ENCODE results near the gene WNK1. TPM values are rescaled to one million over a fixed set of nuclear protein-coding genes. Genes with fewer than 3 reads are reported as not detected.

Gene WNK1

GRCh38 chr12:951176-951575, 198.8 kb downstream of the WNK1 start:
- Histone ChIP-seq H3K4me2 (ENCODE audit: low read length) (no peak overlapping the region), H3K27me3 (ENCODE audit: control insufficient read depth, insufficient read depth, low read length) (no peaks in the 10 kb centered on the region), H3K36me3 (ENCODE audit: insufficient read depth, low read length) (no peaks in the 10 kb centered on the region), H3K9ac (ENCODE audit: low read depth, low read length) (no peak overlapping the region), H3K4me3 (ENCODE audit: low read length) (no peak overlapping the region), H3K4me1 (ENCODE audit: control insufficient read depth, insufficient read depth, low read length) (peaks cover 27% of the 10 kb centered on the region), H3K9me3 (replicated peaks; ENCODE audit: low read length) (no peaks in the 10 kb centered on the region)

- H3K4me3 ChIP-seq (ENCODE audit: low read length): no peak overlapping the region
- peaks cover 20% of the 10 kb centered on the region for H3K4me1 ChIP-seq (ENCODE audit: control insufficient read depth, insufficient read depth, low read length)
- H3K36me3 ChIP-seq (ENCODE audit: insufficient read depth, low read length): no peaks in the 10 kb centered on the region
- no peaks in the 10 kb centered on the region for H3K9me3 ChIP-seq (replicated peaks; ENCODE audit: low read length)
- no peaks in the 10 kb centered on the region for H3K27me3 ChIP-seq (ENCODE audit: control insufficient read depth, insufficient read depth, low read length)
- H3K9ac ChIP-seq (ENCODE audit: low read depth, low read length): peak overlapping the region; percentile 5
- peak overlapping the region; percentile 72 for H3K4me2 ChIP-seq (ENCODE audit: low read length)
Measured at GRCh38 chr12:953776-954175, 201.4 kb downstream of the WNK1 start.

- no peak overlapping the region for H3K4me3 ChIP-seq (ENCODE audit: low read length)
- no peaks in the 10 kb centered on the region for H3K36me3 ChIP-seq (ENCODE audit: insufficient read depth, low read length)
- peaks cover 22% of the 10 kb centered on the region for H3K4me1 ChIP-seq (ENCODE audit: control insufficient read depth, insufficient read depth, low read length)
- no peaks in the 10 kb centered on the region for H3K27me3 ChIP-seq (ENCODE audit: control insufficient read depth, insufficient read depth, low read length)
- no peaks in the 10 kb centered on the region for H3K9me3 ChIP-seq (replicated peaks; ENCODE audit: low read length)
- H3K4me2 ChIP-seq (ENCODE audit: low read length): no peak overlapping the region
- no peak overlapping the region for H3K9ac ChIP-seq (ENCODE audit: low read depth, low read length)
Measured at GRCh38 chr12:954741-955140, 202.4 kb downstream of the WNK1 start.

DNA sequence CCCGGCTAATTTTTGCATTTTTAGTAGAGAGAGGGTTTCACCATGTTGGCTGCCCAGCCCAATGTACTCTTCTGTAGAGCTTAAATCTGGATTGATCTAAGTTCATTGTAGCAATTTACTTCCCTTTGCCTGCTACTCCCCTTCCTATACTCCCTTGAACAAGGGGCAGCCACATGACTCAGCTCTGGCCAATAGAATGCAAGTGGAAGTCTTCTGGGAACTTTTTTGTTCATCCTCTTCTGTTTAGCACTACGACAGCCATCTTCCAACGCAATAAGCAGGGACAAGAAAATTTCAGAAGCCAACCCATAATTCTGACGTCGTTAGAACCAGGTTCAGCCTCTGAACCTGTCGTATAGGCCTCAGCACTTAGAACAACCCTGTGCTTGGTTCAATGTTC, 203.6 kb downstream of the WNK1 start:
- Histone ChIP-seq H3K4me3 (ENCODE audit: low read length) (no peak overlapping the region), H3K4me2 (ENCODE audit: low read length) (no peak overlapping the region), H3K27me3 (ENCODE audit: control insufficient read depth, insufficient read depth, low read length) (no peaks in the 10 kb centered on the region), H3K9me3 (replicated peaks; ENCODE audit: low read length) (no peaks in the 10 kb centered on the region), H3K36me3 (ENCODE audit: insufficient read depth, low read length) (no peaks in the 10 kb centered on the region), H3K9ac (ENCODE audit: low read depth, low read length) (no peak overlapping the region), H3K4me1 (ENCODE audit: control insufficient read depth, insufficient read depth, low read length) (peaks cover 22% of the 10 kb centered on the region)

DNA sequence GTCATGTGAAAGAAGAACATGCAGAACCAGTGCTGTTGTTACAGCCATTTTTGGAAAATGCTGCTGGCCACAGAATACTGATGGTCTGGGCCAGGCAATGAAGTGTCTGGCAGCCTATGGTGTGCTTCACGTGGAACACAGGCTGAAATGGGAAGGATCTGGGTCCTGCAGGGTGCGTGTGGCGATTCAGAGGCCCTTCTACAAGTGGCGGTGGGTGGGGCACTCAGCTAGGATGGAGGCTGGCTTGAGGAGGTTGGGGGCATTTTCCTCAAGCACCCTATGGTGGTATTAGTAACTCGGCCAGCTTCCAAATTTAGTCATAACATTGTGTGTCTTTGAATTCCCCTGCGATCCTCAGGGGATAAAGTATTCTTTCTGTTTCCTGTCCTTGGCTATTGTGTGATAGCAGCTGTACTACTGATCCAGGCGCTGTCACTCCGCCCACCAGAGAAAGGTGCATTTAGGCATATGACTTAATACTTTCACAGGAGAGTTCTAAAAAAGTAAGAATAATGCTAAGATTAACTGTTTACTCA, 206.3 kb downstream of the WNK1 start:
- H3K9me3 ChIP-seq (replicated peaks; ENCODE audit: low read length): no peaks in the 10 kb centered on the region
- H3K4me1 ChIP-seq (ENCODE audit: control insufficient read depth, insufficient read depth, low read length): peaks cover 14% of the 10 kb centered on the region
- no peak overlapping the region for H3K4me2 ChIP-seq (ENCODE audit: low read length)
- H3K36me3 ChIP-seq (ENCODE audit: insufficient read depth, low read length): no peaks in the 10 kb centered on the region
- no peak overlapping the region for H3K9ac ChIP-seq (ENCODE audit: low read depth, low read length)
- no peak overlapping the region for H3K4me3 ChIP-seq (ENCODE audit: low read length)
- no peaks in the 10 kb centered on the region for H3K27me3 ChIP-seq (ENCODE audit: control insufficient read depth, insufficient read depth, low read length)

Small RNA genes within 50 kb of the gene (small RNA-seq; reads per million reads assigned to genes)
- not detected for gene RNU4ATAC16P

Measured in skeletal muscle satellite cell (primary cell).